Osteoblast (primary cell): ENCODE data around the gene LDB1. TPM values are rescaled to one million over a fixed set of nuclear protein-coding genes. Genes with fewer than 3 reads are reported as not detected.

Experiments used
- DNase-seq: peaks from one replicate; pipeline ENCODE4 v3.0.0; 2011; ENCODE audit warnings: low spot score, mixed read lengths; ENCODE audit not compliant: insufficient read length; ENCODE audit errors: missing footprints
- H2AFZ ChIP-seq: 2 replicates; pipeline ENCODE4 v1.6.0; 2011; ENCODE audit warnings: mild to moderate bottlenecking, low read length
- H3K27ac ChIP-seq: 2 replicates; pipeline ENCODE4 v1.5.1; 2011; ENCODE audit warnings: mild to moderate bottlenecking, low read depth, low read length, moderate library complexity
- H3K27me3 ChIP-seq: 2 replicates; pipeline ENCODE4 v1.6.0; 2012; ENCODE audit warnings: mild to moderate bottlenecking, control low read depth, inconsistent platforms, low read length, moderate library complexity; ENCODE audit not compliant: insufficient read depth
- H3K36me3 ChIP-seq: 2 replicates; pipeline ENCODE4 v1.5.1; 2011; ENCODE audit warnings: mild to moderate bottlenecking, low read length, control low read depth, moderate library complexity; ENCODE audit not compliant: insufficient read depth
- H3K4me1 ChIP-seq: 2 replicates; pipeline ENCODE4 v1.5.1; 2011; ENCODE audit warnings: mild to moderate bottlenecking, low read length, control low read depth, moderate library complexity; ENCODE audit not compliant: insufficient read depth
- H3K4me2 ChIP-seq: 2 replicates; pipeline ENCODE4 v1.6.0; 2011; ENCODE audit warnings: mild to moderate bottlenecking, low read length; ENCODE audit not compliant: insufficient read depth
- H3K4me3 ChIP-seq: fragments of 200-600 bp; sonication (generic); 3 replicates; pipeline ENCODE4 v1.5.1; 2012; ENCODE audit warnings: mild to moderate bottlenecking, low read length, inconsistent platforms; ENCODE audit not compliant: insufficient read depth
- H3K79me2 ChIP-seq: 2 replicates; pipeline ENCODE4 v1.6.0; 2012; ENCODE audit warnings: mild to moderate bottlenecking, low read length, control low read depth, inconsistent platforms; ENCODE audit not compliant: insufficient read depth
- H3K9me3 ChIP-seq: 2 replicates; pipeline ENCODE4 v1.5.1; 2011; ENCODE audit warnings: low read depth, low read length, control low read depth
- H4K20me1 ChIP-seq: 2 replicates; pipeline ENCODE4 v1.6.0; 2012; ENCODE audit warnings: mild to moderate bottlenecking, low read length, control low read depth; ENCODE audit not compliant: insufficient read depth
- CTCF ChIP-seq: IDR thresholded peaks from 2 replicates; pipeline ENCODE4 v1.5.1; 2011; ENCODE audit warnings: mild to moderate bottlenecking, low read depth, low read length, moderate library complexity; ENCODE audit errors: extremely low read depth
- total RNA-seq: library from RNA; depleted of rRNA; stranded (reverse); fragments of >200 nt; gene quantifications from 2 replicates; pipeline ENCODE4 v1.2.3, GENCODE V29; 2012

Gene LDB1
- total RNA-seq, 1 donor = 62.2 TPM

- Histone ChIP-seq H3K4me2 (no peak overlapping the region), H3K9me3 (no peaks in the 10 kb centered on the region), H3K79me2 (no peaks in the 10 kb centered on the region), H3K4me3 (no peak overlapping the region), H3K27me3 (no peaks in the 10 kb centered on the region), H4K20me1 (no peaks in the 10 kb centered on the region), H2AFZ (no peak overlapping the region), H3K4me1 (no peaks in the 10 kb centered on the region), H3K36me3 (no peaks in the 10 kb centered on the region), H3K27ac (no peak overlapping the region)
- DNase-seq = no peak
- TF ChIP-seq CTCF = no peak
These were observed 23.7 kb downstream of the LDB1 start for GRCh38 chr10:102096449-102096848.

DNA sequence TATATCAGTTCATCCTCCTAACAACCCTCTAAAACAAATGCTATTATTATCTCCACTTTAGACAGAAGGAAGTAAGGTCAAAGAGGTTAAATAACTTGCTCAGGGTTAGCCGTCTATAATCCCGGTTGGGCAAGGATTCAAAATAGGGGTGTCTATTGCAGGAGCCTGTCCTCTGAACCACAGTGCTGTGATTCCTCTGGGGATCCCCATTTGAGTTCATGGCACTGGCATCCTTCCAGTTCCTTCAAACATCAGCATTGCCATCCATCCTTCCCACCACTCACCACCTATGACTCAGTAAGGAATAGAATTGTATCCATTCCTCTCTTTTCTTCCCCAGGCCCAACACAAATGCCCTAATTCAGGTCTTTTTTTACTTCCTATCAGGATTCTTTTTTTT, 29.4 kb downstream of the LDB1 start:
- no peak for DNase-seq
- no peaks in the 10 kb centered on the region for H3K4me1 ChIP-seq

DNA sequence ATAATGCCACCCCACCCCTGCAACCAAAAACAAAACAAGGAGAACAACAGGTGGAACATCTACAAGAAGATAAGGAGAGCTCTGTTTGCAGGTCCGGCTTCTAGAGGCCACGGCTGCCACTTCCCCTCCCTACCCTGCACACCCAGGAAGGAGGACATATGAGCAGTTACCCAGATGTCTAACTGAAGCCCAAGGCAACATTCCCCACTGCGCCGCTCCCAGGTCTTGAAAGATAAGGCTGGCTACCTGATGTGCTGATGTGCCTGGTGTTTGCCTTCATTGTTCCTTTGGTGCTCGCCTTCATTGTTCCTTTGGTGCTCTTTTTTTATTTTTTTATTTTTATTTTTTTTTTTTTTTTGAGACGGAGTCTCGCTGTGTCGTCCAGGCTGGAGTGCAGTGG, 34.0 kb downstream of the LDB1 start:
- Histone ChIP-seq H3K9me3 (no peaks in the 10 kb centered on the region), H3K27me3 (no peaks in the 10 kb centered on the region), H3K36me3 (no peaks in the 10 kb centered on the region), H3K27ac (no peak overlapping the region), H2AFZ (no peak overlapping the region), H3K4me3 (no peak overlapping the region), H3K4me1 (no peaks in the 10 kb centered on the region), H3K4me2 (no peak overlapping the region), H4K20me1 (no peaks in the 10 kb centered on the region), H3K79me2 (no peaks in the 10 kb centered on the region)
- no peak for DNase-seq
- TF ChIP-seq CTCF = no peak

More for the DNA sequence above, 29.4 kb downstream of the LDB1 start:
- no peak overlapping the region for H3K27ac ChIP-seq
- H3K4me2 ChIP-seq = no peak overlapping the region
- TF ChIP-seq CTCF = no peak
- no peaks in the 10 kb centered on the region for H3K27me3 ChIP-seq
- no peak overlapping the region for H2AFZ ChIP-seq
- no peaks in the 10 kb centered on the region for H3K36me3 ChIP-seq
- H3K4me3 ChIP-seq = no peak overlapping the region
- H4K20me1 ChIP-seq = no peaks in the 10 kb centered on the region
- H3K9me3 ChIP-seq = no peaks in the 10 kb centered on the region
- H3K79me2 ChIP-seq = no peaks in the 10 kb centered on the region

DNA sequence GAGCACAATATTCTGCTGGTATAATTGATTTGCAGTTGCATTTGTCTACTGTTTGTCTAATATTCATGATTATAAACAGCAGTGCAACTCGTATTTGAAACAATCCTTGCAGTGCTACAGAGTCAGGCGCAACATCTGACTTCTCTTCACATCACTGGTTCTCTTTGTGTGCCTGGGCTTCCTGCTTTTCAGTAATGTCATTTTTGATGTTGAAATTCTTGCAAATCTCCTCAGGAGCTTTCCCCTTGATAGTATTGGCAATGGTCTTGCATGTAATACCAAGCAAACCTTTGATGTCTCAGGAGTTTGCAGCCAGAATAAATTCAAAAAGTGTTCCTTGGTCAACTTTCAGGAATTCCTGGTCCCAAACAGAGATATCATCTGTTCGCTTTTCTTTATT, 34.8 kb downstream of the LDB1 start:
- Histone ChIP-seq H3K27ac (no peak overlapping the region), H3K4me3 (no peak overlapping the region), H3K79me2 (no peaks in the 10 kb centered on the region), H3K27me3 (no peaks in the 10 kb centered on the region), H3K4me1 (no peaks in the 10 kb centered on the region), H3K9me3 (no peaks in the 10 kb centered on the region), H3K4me2 (no peak overlapping the region), H2AFZ (no peak overlapping the region), H3K36me3 (no peaks in the 10 kb centered on the region), H4K20me1 (no peaks in the 10 kb centered on the region)
- DNase-seq = no peak
- TF ChIP-seq CTCF = no peak
